HFF-Myc (cell line): ENCODE results near the gene PRKCB.

ENCODE experiments used
- DNase-seq: peaks from one replicate; pipeline ENCODE4 v3.0.0-alpha.2; 2011; ENCODE audit warnings: low read depth; ENCODE audit errors: extremely low read depth
- H3K4me3 ChIP-seq: replicated peaks from 2 replicates; pipeline ENCODE4 v1.5.1; 2011; ENCODE audit warnings: low read depth, mild to moderate bottlenecking, control low read depth, low read length
- TF ChIP-seq, protein P1 (sequence below): IDR thresholded peaks from 2 replicates; pipeline ENCODE4 v1.5.1; 2012; ENCODE audit warnings: mild to moderate bottlenecking, low read depth, low read length, control low read depth; ENCODE audit errors: missing control alignments

The PRKCB gene

DNA sequence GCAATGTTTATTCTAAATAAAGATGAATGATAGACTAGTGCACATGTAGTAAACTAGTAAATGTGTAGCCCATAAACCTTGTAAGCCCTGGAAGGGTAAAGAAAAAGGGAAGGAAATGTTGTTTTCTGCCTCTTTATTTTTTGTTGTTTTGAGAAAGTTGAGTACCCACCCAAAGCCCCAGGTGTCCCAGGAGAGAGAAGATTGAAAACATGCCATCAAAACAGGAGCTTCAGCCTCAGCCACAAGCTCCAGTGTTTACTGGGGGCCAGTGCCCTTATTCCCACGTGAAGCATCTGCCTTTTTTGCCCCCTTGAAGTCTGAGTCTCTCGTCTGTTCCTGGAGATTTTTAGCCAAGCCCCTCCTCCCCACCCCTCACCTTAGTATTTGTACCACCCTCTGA is 121.5 kb downstream of the PRKCB start:
- TF ChIP-seq, protein P1, sequence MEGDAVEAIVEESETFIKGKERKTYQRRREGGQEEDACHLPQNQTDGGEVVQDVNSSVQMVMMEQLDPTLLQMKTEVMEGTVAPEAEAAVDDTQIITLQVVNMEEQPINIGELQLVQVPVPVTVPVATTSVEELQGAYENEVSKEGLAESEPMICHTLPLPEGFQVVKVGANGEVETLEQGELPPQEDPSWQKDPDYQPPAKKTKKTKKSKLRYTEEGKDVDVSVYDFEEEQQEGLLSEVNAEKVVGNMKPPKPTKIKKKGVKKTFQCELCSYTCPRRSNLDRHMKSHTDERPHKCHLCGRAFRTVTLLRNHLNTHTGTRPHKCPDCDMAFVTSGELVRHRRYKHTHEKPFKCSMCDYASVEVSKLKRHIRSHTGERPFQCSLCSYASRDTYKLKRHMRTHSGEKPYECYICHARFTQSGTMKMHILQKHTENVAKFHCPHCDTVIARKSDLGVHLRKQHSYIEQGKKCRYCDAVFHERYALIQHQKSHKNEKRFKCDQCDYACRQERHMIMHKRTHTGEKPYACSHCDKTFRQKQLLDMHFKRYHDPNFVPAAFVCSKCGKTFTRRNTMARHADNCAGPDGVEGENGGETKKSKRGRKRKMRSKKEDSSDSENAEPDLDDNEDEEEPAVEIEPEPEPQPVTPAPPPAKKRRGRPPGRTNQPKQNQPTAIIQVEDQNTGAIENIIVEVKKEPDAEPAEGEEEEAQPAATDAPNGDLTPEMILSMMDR, result no peak
- DNase-seq, result no peak
- no peak overlapping the region for H3K4me3 ChIP-seq

DNA sequence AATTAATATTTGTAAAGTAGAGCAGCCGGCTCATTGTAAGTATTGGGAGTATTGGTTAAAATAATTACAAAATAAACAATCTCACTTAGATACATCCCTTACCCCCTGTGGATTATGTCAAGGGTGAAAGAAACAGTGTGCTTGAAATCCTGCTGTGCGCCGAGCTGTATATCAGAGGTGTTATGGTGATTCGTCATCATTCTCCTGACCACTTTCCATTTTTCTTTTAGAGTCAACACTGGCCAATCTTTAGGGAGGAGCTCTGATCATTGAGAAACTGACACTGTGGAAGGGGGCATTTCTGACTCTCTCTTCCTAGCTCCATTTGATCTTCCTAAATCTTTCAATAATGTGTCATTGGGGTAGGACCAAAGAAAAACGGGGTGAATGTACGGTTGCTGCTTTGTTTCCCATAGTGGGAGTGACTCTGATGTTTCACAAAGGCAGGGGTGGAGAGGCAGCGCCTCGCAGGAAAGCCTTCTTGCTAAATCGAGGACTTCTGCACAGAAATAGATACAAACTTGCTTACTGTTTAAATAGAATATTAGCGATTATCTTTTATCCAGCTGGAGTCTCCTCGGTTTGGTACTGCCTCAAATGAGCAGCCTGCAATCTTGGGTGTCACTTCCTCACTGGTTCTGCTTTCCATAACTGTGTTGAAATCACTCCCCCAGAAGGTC is 123.4 kb downstream of the PRKCB start:
- TF ChIP-seq, protein P1, result no peak
- no peak overlapping the region for H3K4me3 ChIP-seq
- no peak for DNase-seq

DNA sequence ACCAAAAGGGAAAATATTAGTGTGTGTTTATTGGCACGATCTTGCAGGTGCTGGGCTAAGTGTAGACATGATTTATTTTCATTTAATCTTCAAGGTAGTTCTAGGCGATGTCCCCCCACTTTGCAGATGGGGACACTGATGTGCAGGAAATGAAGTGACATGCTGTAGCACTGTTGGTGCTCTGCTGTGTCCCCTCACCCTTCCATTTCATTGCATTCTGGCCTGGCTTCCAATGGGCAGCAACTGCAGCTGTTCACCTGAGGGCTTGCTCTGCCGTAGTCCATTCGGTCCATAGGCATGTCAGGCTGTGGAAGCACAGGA is 123.9 kb downstream of the PRKCB start:
- TF ChIP-seq, protein P1, result no peak
- DNase-seq, result no peak
- H3K4me3 ChIP-seq, result no peak overlapping the region

DNA sequence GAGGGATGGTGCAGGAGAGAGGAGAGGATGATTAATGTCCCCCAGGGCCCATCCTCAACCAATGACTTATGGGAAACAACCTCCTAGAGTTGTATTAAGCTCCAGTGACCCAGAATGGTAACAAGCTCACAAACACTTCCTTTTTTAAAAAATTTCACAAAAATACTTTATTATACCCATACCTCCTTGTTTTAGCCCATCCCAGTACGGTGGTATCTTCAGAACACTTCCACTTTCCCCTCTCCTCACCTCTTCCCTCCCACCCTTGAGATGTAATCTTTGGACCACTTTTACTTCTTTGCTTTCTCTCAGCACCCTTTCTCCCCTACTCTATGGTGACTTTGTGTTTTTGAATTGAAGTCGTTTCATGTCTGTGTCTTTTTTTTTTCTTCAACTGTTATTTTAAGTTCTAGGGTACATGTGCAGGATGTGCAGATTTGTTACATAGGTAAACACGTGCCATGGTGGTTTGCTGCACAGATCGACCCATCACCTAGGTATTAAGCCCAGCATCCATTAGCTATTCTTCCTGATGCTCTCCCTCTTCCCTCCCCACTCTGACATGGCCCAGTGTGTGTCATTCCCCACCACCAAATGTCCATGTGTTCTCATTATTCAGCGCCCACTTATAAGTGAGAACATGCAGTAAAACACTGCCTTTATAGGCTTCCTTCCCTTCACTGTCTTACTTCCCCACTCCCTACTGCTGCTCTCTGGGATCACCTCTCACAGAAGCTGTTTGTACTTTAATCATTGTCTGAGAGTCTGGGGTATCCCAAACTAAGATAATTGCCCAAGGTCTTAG is 124.5 kb downstream of the PRKCB start:
- no peak overlapping the region for H3K4me3 ChIP-seq
- no peak for DNase-seq
- TF ChIP-seq, protein P1, result no peak

DNA sequence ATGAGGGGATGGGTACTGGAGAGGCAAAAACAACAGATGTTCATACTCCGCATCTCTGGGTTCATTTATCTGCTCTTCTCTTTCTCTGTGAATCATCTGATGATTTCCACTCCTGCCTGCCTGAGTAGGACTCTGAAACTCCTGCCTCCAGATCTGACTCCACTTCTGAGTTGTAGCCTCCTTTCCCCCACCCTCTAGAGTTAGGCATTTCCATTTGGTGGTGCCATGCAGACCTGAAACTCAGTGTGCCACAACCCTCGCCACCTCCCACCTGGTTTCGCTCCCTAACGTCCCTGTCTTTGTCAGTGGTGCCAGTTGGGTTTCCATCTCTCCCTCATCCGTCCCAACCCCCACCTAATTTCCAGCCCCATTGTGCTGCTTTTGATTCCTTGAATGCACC is 126.2 kb downstream of the PRKCB start:
- TF ChIP-seq, protein P1, result no peak
- no peak overlapping the region for H3K4me3 ChIP-seq
- DNase-seq, result no peak

DNA sequence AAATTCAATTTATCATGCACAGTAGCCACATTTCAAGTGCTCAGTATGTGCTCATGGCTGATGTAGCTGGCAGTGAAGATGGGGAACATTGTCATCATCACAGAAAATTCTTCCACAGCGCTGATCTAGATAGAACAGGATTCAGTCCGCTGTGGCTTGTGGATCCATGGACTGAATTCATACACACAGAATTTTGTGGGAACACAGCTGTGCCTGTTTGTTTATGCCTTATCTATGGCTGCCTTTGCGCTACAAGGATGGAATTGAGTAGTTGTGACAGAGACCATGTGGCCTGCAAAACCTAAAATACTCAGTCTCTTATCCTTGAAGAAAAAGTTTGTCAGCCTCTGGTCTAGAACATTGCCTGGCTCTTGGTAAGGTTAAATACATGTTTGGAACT is 128.4 kb downstream of the PRKCB start:
- DNase-seq, result no peak
- TF ChIP-seq, protein P1, result no peak
- H3K4me3 ChIP-seq, result no peak overlapping the region
